IPS-18c (cell line): ENCODE measurements around the gene HOXD1.

Source experiments
- H3K4me3 ChIP-seq: 2 replicates; pipeline ENCODE4 v1.7.0; 2013; ENCODE audit warnings: low read depth, mild to moderate bottlenecking, low read length, moderate library complexity; ENCODE audit not compliant: insufficient read depth
- H3K9me3 ChIP-seq: one replicate; pipeline ENCODE4 v1.6.1; 2013; ENCODE audit warnings: mild to moderate bottlenecking, low read length, moderate library complexity; ENCODE audit not compliant: control insufficient read depth, insufficient read depth

Gene HOXD1

DNA sequence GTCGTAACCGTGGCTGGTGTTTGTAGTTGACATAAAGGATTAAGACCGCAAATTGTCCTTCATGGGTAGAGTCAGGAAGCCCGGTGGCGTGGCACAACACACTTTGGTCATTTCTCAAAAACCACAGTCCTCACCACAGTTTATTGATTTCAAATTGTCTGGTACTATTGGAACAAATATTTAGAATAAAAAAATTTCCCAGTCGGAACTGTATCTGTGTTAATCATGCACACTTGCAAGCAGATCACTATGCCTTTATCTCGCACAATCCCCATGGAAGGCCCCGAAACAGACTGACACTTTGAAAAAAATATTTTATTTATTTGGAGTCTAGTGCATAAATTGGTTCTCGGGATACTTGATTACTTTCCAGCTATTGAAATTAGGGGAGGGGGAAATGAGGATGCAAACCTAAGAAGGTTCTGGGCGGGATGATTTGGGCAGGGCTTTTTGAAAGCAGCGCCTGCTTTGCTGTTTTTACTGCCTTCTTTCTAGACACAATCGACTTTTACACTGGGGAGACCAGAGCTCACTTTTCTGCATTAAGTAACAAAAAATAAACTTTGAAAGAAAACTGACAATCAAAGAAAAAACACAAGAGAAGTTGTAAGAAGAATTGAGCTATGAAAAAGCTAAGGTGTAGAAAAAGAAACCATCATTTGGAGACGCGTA is 15.4 kb upstream of the HOXD1 start:
- H3K4me3 ChIP-seq, result no peak overlapping the region

DNA sequence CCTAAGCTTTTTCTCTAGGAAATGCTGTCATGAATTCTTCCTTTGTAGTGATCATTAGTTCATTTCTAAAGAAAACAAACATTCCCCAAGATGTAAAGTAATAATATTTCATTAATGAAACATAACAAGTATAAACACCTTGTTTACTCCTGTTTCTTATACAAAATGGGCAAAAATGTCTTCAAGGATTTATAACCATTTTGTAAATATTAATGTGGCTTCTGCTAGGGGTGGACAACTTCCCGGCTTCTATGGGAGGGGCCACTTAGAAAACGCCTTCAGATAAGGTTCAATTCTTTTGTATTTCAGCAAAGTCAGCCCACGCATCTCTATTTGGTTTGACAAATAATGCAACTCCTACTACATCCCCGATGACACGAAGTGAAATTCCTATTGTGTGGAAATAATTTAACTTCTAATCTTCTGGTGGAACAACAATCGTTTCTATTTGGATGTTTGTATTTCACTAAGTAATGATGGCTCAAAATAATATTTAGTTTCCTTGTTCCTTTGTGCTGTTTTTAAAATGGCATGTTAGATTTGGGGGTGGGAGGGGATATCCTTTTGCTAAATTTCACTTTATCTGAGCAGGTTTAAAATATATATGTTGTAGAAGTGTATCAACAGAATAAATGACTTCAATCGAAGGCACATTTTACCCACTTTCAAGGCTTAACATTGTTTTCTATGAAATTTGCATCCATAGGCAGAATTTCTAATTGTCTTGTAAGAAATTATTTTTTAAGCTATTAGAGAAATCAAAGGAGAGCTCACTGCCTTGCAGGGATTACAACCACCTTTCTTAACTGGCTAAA is 14.7 kb upstream of the HOXD1 start:
- Histone ChIP-seq H3K9me3 (peaks cover 5% of the 10 kb centered on the region), H3K4me3 (no peak overlapping the region)

More for the DNA sequence above, 15.4 kb upstream of the HOXD1 start:
- H3K9me3 ChIP-seq, result peaks cover 4% of the 10 kb centered on the region

DNA sequence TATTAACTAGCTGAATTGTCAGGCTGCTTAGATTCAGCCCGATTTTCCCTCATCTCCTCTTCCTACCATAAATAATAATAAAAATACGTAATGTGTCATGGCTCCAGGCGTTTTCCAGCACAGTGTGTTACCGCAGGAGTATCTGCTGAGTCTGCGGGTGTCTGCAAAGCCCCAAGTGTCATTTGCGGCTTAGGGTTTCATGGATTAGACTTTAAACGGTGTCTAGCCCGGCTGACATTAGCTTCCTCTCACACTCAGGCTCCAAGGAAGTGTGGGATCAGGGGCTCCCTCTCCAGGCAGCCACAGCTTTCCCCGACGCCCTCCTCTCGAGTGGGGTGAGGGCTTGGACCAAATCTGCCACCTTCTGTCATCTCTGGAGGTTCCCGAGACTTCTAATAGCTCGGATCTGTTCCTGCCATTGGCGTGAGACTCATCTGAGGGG is 14.1 kb upstream of the HOXD1 start:
- Histone ChIP-seq H3K4me3 (0 out of 2 replicates have a peak overlapping the region, but pooled peaks have one; percentile 11), H3K9me3 (peaks cover 5% of the 10 kb centered on the region)

GRCh38 chr2:176174824-176175708 is 13.4 kb upstream of the HOXD1 start:
- Histone ChIP-seq H3K9me3 (peaks cover 5% of the 10 kb centered on the region), H3K4me3 (0 out of 2 replicates have a peak overlapping the region, but pooled peaks have one; percentile 15)

DNA sequence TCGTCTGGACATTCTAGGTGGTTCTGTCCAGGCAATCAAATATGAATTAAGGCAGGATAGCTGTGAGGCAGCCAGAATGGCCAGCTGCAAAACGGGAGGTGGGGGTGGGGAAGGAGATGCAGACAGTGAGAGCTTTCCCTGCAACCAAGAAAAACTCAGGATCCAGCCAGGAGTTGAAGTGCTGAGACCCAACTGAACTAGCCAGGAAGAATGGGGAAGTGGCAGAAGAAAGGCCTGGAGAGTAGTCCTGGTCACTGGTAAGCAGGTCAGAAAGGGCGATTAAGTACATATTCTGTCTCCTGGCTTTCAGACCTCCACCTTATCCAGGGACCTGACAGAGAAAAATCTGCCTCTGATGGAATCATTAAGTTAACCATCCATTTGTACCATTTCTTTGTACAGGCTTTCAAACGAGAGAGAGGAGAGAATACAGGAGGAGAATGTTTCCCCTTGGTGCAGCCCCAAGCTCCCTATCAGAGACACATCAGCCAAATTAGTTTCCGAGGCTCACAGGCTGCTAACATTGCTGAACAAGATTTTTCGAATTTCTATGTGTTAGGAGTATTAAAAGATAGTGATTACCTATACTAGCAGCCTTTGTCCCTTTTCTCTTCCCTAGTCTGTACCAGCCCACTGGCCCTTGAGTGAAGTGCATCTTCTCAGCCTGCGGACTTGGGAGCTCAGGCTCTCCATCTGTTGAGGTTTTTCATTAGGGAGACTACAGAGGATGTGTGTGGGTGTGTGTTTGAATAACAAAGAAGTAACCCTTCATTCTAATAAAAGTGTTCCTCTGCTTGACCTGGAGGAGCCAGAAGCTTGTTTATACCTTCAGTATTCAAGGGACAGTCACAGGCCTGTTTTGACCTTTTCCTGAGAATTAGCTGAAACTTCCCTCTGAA is 12.5 kb upstream of the HOXD1 start:
- peaks cover 5% of the 10 kb centered on the region for H3K9me3 ChIP-seq
- no peak overlapping the region for H3K4me3 ChIP-seq

DNA sequence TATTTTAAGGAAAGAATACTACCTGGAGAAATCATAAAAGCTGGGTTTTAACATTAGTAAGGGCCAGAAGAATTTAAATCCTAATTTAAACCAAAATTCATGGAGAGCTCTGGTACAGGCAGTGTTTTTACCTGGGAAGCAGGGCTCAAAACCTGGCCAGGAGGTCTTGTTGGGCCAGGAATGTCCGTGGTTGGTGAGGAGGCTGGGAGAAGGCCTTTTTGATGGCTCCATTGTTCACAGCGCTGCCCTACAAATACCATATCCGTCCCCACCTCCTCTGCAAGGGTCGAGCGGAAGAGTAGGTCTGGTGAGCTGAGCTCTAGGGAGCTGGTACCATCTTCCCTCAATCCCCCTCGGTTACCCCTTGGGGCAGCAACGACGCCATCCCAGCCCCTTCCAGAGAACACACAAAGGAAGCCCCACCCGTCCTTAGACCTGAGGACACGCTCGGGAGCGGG is 10.9 kb upstream of the HOXD1 start:
- H3K9me3 ChIP-seq, result peaks cover 5% of the 10 kb centered on the region
- peak overlapping the region; percentile 51; the same call in 1 of the 2 replicates for H3K4me3 ChIP-seq

DNA sequence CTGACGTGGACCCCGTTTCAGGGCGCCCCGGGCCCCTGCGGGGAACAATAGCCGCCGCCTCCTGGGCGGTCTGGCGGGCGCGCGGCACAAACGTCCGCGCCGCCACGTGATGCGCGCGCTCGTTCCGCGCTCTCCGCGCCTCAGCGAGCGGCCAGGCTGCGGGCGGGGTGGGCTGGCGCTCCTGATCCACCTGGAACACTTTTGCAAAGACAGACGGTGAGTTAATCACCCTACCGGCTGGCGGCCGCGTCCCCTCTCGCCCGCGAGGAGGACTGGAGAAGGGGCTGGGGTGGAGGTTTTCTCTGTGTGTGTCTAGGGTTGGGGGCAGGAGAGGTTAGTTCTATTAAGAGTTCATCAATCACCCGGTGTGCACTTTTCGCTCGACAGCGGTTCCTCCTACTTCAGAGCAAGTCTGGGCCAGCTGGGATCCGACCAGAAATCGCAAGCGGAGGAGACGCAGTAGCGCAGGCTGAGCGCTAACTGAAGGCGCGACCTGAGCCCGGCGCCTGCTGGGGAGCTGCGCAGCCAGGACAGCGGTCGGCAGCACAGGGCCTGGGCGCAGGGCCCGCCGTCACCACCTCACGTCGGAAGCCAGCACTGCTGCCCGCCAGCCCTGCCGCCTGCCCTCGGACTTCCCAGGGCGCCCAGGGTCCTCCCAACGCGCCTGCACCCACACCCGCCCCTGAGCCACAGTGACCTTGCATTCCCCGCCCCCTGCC is 10.3 kb upstream of the HOXD1 start:
- peaks cover 5% of the 10 kb centered on the region for H3K9me3 ChIP-seq
- peak overlapping the region; percentile 51; the same call in 1 of the 2 replicates for H3K4me3 ChIP-seq

DNA sequence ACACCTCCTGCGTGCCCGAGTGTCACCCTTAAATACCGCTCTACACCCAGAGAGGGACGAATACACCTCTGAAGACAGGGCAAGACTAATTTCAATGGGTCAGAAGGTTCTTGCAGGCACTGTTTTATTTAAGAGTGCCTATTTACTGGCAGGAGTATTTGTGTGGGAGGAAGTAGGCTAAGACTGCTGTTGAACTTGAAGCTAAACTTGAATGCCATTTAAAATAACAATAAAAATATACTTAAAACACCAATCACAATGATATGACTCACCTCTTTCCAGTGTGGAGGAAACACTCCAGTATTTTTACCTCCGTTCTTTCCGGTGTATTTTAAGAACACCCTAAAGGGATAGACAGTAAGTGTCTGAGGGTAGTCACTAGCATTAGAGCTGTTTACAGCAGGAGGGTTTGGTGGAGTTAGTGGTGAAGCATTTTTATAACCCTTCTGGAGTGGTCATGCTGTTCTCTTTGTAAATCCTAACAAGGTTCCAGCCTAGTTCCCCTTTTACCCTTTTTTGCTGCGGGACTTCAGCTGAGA is 9.6 kb upstream of the HOXD1 start:
- no peak overlapping the region for H3K4me3 ChIP-seq
- H3K9me3 ChIP-seq, result peaks cover 5% of the 10 kb centered on the region

- no peak overlapping the region for H3K4me3 ChIP-seq
- peaks cover 7% of the 10 kb centered on the region for H3K9me3 ChIP-seq
Measured at GRCh38 chr2:176181551-176181950, 6.9 kb upstream of the HOXD1 start.

- Histone ChIP-seq H3K9me3 (peaks cover 6% of the 10 kb centered on the region), H3K4me3 (no peak overlapping the region)
Measured at GRCh38 chr2:176182671-176183070, 5.8 kb upstream of the HOXD1 start.

- Histone ChIP-seq H3K4me3 (no peak overlapping the region), H3K9me3 (peaks cover 4% of the 10 kb centered on the region)
Measured at GRCh38 chr2:176184749-176185148, 3.7 kb upstream of the HOXD1 start.

DNA sequence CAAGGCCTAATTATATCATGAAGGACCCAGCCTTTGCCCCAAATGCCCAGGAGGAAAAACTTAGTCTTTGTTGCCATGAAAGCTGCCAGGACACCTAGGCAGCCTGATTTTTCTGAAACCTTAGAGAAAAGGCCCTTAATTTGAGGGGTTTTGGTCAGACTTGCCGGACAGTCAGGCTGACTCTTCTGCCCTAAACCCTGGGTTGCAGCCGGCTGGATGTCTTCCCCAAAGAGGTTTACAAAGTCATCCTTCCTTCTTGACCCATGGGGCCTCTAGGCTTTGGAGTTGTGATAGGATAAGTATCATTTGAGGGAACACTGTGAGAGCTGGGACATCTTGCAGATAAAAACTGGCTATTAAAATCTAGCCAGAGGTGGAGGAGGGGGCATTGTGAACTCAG is 2.4 kb upstream of the HOXD1 start:
- peaks cover 4% of the 10 kb centered on the region for H3K9me3 ChIP-seq
- no peak overlapping the region for H3K4me3 ChIP-seq

GRCh38 chr2:176187200-176187898 is 1.1 kb upstream of the HOXD1 start:
- Histone ChIP-seq H3K9me3 (peaks cover 4% of the 10 kb centered on the region), H3K4me3 (no peak overlapping the region)

GRCh38 chr2:176188774-176189680 is 559 bp downstream of the HOXD1 start:
- Histone ChIP-seq H3K9me3 (peaks cover 4% of the 10 kb centered on the region), H3K4me3 (peak overlapping the region; percentile 43)
